ENCODE measurements around the gene DMXL2.
"Not testable (repeated sequence)": the region's sequence is repeated elsewhere in the genome, so short reads cannot be mapped to it uniquely, and the experiment has no call there.

DMXL2 gene

GRCh38 chr15:51475736-51476135 is 146.8 kb downstream of the DMXL2 start:
- no peak for DNase-seq

DNA sequence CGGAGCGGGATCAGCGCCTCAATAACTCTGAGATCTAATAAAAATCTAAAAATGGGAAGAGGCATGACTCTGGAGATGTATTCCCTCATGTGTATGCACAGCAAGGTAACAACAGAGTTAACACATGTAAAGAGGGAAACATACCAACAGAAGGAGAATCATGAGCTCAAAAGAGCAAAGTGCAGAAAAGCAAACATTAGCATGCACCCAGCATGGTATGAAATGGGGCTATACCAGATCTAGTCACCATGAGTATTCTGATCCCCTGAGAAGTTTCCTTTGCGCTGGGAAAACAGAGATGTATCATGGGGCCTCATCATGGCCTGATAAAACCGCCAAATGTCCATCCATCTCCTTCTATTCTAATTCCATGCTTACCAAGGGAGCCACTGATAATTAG is 152.1 kb downstream of the DMXL2 start:
- DNase-seq: no peak

DNA sequence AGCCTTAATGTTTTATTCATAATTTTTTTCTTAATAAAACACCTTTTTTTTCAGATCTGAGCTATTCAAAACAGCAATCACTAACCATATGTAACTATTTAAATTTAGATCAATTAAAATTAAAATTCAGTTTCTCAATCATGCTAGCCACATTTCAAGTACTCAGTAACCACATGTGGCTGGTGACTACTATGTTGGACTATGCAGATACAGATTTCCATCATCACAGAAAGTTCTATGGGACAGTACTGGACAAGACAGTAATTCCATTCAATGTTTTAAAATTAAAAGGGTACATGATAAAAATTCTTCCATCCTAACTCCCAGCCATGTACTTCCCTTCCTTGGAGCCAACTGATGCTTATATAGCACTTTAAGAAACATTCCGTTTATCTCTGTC is 161.8 kb downstream of the DMXL2 start:
- DNase-seq: no peak

DNA sequence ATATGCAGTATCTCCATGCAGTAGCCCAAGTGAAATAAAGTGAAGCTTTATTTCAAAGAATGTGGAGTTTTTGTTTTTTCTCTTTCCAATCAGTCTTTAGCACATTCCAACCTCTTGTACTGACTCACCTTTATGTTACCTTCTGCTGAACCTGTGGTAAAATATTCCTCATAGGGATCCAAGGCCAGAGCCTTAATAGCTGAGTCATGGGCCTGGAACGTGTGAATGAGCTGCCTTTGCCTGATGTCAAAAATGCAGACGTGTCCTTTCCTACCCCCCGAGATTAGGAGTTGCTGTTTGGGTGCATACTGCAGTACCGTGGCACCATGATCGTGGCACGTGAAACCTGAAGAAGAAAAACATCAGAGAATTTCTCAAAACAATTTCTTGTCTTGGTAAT is 172.6 kb downstream of the DMXL2 start:
- DNase-seq: no peak

GRCh38 chr15:51448622-51449399 is 173.8 kb downstream of the DMXL2 start:
- no peak for DNase-seq

DNA sequence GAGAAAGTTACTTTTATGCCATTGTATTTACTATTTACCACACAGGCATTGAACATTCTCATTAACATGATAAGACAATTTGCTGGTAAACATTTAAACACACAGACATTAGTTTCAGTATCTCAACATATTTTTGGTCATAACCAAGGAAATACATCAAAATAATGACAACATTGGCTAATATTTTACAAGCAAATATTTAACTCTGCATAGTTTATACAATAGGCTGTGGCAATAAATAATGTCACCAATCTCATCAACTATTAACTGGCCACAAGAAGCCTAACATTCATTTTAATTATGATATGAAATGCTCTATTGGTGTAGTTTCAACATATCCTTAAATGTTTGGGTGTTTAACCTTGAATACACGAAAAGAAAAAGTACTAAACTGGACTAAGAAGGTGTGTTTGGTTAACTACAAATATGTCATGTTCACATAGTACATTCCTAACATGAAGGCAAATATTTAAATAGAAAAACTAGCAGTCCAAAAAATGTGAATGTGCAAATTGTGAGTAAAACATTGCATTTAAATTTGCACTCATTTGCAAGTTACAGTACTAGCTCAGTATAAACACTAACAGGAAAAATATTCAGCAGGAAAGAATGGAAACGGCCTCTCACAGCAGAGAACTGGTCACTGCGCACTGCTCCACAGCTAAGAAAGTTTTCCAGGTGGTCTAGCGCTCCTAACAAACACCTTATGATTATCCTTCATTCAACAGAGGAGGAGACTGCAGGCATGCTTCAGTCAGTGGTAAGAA is 174.5 kb downstream of the DMXL2 start:
- no peak for DNase-seq

DNA sequence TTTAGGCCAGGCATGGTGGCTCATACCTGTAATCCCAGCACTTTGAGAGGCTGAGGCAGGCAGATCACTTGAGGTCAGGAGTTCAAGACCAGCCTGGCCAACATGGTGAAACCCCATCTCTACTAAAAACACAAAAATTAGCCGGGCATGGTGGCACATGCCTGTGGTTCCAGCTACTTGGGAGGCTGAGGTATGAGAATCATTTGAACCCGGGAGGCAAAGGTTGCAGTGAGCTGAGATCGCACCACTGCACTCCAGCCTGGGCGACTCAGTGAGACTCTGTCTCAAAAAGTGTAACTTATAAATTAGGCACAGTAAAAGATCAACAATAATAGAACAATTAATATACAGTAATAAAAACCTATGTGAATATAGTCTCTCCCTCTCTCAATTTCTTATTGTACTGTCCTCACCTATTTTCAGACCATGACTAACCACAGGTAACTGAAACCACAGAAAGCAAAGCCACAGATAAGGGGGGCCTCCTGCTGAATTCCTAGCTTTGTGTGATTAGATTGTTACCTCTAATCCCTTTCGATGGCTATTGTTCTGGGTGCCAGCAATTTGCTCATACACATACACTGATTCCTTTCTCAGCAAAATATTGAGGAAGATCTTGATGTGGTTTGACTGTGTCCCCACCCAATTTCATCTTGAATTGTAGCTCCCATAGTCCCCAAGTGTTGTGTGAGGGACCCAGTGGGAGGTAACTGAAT is 176.4 kb downstream of the DMXL2 start:
- not testable (repeated sequence) for DNase-seq

DNA sequence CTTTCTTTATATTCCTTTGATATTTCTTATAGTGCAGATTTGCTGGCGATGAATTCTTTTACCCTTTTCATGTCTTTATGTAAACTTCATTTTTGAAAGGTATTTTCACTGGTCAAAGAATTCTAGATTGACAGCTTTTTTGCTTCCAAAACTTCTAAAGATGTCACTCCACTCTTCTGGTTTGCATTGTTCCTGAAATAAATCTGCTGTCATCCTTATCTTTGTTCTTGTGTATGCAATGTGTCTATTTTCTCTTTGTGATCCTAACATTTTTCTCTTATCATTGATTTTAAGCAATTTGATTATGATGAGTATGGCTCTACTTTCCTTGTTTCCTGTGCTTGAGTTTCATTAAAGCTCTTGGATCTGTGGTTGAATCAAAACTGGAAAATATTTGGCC is 177.8 kb downstream of the DMXL2 start:
- DNase-seq: no peak

- no peak for DNase-seq
These were observed 178.5 kb downstream of the DMXL2 start for GRCh38 chr15:51444112-51444511.

DNA sequence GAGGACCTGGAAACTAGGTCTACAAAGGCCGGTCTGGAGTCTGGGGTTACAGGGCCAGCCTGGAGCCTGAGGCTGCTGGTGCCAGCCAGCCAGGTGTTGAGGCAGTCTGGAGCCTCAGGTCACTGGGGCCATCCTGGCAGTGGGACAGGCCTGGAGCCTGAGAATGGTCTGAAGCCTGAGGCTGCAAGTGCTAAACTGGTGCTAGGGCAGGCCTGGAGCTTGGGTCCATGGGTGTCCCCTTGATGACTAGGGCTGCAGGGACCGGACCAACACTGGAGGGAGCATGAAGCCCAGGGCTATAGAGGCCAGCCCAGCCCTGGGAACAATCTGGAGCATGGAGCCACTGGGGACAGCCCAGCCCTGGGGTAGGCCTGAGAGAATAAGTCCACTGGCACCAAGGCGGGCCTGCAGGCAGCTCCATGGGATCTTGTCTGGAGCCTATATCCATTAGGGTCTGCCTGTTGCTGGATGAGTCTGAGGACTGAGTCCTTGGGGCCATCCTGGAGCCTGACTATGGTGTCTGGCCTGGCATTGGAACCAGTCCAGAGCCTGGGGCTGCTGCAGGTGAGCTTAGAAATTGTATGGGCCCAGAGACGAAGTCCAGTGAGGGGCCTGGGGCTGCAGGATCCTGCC is 179.2 kb downstream of the DMXL2 start:
- no peak for DNase-seq

DNA sequence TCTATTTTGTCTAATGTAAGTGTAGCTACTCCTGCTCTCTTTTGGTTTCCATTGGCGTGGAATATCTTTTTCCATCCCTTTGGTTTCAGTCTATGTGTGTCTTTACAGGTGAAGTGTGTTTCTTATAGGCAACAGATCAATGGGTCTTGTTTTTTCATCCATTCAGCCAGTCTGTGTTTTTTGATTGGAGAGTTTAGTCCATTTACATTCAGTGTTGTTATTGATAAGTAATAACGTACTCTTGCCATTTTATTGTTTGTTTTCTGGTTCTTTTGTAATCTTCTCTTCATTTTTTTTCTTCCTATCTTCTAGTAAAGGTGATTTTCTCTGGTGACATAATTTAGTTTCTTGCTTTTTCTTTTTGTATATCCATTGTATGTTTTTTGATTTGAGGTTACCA is 184.0 kb downstream of the DMXL2 start:
- DNase-seq: no peak

- DNase-seq: no peak
These were observed 197.0 kb downstream of the DMXL2 start for GRCh38 chr15:51425517-51426040.

- no peak for DNase-seq
These were observed 197.8 kb downstream of the DMXL2 start for GRCh38 chr15:51424780-51425179.

DNA sequence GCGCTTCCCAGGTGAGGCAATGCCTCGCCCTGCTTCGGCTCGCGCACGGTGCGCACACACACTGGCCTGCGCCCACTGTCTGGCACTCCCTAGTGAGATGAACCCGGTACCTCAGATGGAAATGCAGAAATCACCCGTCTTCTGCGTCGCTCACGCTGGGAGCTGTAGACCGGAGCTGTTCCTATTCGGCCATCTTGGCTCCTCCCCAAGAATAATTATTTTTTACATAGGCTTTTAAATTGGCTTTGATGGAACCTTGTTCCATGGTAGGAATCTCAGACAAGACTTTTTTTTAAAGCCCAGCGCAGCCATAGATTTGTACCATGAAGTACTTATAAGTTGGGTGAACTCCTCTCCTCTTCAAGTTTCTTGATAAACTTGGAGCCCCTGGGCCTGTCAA is 199.5 kb downstream of the DMXL2 start:
- DNase-seq: not testable (repeated sequence)

- DNase-seq: no peak
These were observed 206.4 kb downstream of the DMXL2 start for GRCh38 chr15:51416129-51416528.

GRCh38 chr15:51414256-51414860 is 208.2 kb downstream of the DMXL2 start:
- DNase-seq: no peak

DNA sequence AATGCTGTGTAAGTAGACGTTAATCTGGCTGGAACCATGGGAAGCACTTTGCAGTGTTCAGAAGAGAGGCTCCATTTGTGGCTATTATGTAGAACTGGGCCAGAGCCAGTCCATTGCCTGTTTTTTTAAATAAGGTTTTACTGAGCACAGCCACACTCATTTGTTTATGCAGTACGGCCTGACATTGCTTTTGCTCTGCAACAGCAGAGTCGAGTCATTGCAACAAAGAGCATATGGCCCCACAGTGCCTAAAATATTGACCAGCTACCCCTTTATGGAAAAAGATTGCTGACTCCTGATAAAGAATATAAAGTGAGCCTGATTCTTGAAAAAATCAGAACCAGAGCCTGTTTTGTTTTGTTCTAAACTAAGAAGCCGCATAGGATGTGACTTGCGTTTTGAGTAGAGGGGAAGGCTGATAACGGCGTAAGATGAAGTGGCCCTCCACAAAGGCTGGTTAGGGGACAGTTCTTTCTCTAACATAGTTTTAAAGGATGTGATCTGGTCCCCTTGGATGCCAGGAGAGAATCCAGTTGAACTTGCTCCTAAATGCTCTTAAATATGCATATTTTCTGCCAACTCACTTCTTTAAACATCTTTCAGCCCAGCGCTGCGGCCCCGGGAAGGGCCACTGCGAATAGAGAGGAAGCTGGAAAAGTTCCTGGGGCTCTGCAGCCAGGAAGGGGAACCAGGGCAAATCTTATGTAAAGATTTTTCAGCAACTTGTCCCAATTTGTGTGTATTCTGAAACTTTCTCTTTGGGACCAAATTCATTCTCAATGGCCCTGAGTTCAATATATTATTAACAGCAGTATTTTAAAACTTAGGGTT is 216.7 kb downstream of the DMXL2 start:
- no peak for DNase-seq

- DNase-seq: no peak
These were observed 218.4 kb downstream of the DMXL2 start for GRCh38 chr15:51403946-51404695.

GRCh38 chr15:51403072-51403878 is 219.3 kb downstream of the DMXL2 start:
- no peak for DNase-seq

Measured in activated CD4-positive, CD25-positive, alpha-beta regulatory T cell (primary cell).